NCI-H2081 treated with DMSO at 0.1 percent for 48 hours (cell line): Measurements from ENCODE around the gene GLIS2.

Experiments used
- DNase-seq: peaks from one replicate; lab custom pipeline; 2025; lab: John Stamatoyannopoulos, UW

Gene GLIS2

DNA sequence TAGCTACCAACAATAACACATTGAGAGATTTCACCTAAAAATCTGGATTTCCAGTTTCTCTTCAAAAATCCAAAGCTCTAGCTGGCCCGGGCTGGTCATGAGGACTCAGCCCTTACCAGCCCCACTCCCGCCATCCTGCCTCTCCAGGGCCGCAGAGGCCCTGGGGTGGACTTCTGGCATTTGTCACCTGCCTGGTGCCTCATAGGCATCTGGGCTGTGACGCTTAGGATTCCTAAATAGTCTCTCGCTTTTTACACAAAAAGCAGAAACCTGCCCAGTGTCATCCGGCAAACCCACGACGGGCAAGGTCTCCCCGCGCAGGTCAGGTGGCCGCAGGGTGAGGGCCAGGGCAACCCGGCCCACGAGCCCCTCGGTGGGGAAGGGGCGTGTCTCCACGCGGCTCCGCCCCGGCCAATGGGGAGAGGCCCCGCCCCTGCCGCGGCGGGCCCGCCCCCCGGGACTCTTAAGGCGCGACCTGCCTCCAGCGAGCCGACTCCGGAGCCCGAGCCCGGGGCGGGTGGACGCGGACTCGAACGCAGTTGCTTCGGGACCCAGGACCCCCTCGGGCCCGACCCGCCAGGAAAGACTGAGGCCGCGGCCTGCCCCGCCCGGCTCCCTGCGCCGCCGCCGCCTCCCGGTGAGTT is 55.6 kb downstream of the GLIS2 start, which contains the start of gene VASN:
Gene VASN (plus strand): TSS at position 492 of the 644 bp plus-strand sequence. CDS start 9,030 bp downstream, outside the sequence.
- DNase-seq, result no peak

DNA sequence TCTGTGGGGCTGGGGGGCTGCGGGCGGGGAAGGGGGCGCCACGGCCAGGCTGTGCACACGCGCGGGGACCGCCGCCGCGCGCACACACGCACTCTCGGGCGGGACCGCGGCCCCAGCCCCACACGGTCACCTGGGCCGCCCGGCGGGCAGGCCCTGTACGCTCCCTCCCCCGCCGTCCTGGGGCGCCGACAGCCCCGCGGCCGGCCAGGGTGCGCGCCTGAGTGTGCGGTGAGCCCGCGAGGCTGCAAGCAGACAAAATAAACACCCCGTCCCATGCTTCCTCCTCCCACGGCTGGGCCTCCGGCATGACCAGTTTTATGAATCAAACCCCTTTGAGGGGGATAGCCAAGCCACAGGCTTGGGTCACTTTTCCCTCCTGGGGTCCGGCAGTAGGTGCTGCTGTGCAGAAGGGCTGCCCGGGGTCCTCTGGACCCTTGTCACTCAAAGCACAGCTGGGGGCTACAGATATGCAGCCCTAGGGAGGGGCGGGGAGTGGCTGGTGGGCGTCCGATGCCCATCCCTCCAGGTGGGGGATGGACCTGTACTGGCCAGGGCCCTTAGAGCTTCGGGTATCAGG is 56.2 kb downstream of the GLIS2 start:
- no peak for DNase-seq

DNA sequence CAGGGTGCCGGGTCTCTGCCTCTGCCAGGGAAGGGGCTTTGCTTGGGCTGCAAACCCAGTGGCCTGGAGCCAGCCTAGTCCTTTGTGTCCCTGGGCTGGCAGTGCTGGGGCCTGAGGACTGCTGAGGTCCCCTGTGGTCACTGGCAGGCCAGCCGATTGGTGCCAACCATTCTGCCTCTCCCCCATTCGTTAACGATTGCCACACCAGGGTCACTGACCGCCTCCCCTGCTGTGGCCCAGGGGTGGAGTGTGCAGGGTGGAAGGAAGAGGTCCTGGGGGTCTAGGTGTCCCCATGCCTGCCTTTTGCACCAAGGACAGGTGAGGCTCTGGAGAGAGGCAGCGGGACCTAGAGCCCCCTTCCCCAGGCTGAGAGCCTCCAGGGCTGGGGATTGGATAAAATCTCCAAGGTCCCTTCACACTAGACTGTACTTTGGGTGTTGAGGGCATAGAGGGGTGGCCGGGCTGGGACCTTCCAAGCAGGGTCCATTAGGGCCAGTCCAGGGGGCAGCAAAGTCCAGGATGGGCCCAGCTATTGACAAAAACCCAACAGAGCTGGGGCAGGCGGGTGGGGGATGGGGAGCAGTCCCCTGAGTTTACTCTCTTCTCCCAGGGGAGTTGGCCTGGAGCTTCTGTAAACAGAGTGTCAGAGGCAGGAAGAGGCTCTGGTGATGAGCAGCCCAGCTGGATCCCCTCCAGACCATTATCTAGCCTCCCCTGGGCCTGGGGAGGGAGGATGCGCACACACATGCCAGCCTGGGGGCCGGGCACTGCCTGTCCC is 56.9 kb downstream of the GLIS2 start:
- no peak for DNase-seq

DNA sequence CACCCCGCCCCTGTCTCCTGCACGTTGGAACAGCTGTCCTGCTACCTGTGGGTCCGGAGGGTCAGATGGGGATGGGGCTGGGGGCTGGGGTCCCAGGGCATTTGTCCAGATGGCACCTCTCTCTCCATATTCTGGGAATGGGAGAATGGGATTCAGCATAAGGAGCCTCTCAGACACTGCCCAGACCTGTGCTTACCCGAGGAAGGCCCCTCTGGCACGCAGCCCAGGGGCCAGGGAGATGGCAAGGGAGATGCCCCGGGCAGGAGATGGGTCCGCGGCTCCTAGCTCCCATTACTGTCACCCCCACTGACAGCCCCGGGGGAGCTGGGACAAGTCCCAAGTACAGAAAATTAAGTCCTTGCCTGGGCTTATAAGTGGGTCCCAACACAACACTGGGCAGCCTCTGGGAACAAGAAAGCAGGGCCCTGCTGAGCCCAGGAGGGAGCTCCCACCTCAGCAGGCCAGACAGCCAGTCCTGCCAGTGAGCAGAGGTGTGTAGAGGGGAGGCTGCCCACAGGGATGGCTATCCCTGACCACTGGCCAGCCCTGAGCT is 57.6 kb downstream of the GLIS2 start:
- no peak for DNase-seq

DNA sequence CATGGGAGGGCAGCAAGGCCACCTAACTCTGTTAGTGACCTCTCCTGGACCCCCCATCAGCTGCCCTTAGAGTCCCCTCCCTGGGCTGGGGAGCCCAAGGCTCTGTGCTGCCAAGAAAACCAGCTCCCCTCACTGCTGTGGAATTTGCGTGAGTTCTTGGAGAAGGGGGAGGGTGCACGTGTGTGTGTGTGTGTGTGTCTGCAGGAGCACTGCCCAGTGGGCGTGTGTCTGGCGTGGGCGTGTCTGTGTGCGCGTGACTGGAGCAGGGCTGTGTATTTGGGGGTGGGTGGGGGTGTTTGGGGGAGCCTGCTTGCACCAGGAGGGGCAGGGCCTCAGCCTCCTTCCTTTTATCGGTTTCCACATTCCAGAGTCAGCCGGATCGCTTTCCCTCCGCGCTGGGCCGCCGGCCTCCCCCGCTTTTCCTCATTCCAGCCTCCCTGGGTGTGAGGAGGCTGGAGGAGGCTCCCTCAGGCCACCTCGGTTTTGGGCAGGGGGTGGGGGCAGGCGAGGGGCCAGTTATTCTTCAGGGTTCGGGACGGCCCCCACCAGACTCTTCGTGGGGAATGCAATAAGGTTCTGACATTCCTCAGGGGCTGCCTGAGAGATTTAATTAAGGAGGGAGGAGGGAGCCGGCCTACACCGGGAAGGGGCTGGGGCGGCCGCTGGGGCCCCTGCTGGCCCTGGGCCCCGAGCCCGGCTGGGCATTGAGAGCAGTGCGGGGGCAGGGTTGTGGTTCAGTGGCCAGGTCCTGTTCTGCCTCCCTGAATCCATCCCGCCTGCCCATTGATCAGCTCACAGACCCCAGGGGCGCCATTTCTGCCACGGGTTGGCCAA is 58.3 kb downstream of the GLIS2 start:
- DNase-seq, result no peak

DNA sequence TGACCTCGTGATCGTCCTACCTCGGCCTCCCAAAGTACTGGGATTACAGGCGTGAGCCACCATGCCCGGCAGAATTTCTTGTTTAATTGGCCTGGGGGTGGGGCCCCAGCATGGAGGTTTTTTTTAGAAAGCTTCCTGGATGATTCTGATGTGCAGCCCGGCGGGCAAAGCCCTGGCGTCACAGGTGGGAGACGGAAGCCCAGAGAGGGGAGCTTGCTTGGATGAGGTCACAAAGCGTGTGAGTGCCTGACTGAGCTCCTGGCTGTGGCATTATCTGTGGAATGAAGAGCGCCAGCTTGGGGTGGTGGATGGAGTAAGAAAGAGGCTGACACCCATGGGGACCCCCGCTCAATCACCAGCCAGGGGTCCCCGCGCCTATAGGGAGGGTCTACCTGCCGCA is 59.9 kb downstream of the GLIS2 start:
- DNase-seq, result no peak

DNA sequence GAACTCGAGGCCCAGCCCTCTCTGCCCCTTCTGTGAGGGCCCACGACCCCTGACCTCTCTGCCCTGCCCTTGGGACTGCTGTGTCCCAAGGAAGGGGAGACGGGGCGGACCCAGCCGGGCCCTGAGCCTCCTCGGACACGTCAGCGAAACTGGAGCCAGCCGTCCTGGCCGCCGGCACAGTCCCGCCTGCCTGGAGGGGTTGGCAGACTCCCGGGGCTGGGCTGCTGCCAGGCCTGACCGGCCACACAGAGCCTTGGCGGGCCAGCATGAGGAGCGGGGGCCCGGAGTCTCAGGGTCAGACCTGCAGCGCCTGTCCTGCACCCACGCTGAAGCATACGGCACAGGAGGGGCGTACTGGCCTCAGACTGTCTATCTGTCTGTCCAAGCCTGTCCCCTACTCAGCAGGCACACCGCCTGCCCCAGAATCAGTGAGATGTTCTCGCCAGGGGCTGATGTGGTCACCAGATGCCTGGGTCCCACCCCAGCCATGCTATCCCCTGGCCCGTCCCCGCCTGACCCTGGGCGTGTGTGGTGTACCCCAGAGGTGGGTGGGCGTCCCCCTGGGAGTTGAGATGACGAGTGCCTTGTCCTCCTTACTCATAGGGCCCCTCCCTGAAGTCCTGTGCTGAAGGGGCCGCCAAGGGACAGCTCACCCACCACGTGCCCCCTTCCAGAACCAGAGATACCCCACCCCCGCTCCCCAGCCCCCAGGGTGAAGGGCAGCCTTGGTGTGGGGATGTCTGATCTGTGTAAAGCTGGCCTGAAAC is 60.4 kb downstream of the GLIS2 start:
- no peak for DNase-seq

DNA sequence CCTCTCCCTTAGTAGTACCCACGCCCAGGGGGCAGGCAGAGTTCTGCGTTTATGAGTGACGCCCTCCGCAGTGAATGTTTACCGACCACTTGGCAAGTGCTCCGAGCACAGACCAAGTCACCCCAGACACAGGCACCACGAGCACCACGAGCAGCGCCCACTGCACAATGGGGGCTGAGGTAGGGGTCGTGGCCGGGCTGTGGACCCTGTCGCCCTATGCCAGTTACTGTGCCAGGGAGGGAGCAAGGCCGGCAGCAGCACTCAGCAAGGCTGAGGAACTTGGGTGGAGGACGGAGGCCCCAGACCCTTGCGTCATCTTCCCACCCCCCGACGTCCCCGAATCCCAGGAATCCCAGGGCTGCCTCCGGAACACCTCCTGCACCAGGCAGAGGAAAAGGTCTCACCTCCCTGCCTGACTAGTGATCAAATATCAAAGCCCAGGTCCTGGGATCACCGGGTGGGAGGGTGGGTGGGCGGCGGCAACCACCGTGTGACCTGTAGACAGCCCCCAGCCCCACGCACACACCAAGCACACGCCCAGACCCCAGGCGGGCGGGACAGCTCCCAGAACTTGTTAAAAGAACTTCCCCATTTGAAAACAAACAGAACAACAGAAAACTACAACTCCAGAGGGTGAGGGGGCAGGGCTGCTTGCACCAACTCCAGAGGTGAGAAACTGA is 61.2 kb downstream of the GLIS2 start:
- no peak for DNase-seq

DNA sequence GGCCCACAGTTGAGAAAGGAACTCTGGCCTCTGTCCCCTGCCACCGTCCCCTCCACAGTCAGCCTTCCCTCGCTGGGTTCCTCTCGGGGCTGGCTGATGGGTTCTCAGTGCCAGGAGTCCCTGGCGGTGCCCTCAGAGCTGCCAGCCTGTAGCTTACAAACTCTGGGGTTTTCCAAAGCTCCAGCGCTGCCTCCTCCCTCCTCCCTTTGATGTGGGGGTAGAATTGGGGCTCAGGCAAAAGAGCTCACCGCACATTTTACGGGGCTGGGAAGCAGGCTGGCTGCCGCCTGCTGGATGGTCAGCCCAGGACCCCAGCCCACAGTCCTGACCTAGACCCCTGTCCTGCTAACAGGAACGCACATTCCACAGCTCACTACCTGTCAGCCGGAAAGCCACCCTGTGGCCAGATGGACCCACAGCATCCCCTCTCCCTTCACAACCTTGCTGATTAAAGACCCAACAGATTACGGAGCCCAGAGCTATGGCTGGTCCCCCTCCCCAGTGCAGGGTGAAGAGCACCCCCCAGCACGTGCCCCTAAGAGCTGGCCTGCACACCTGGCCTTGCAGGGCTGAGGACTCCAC is 61.8 kb downstream of the GLIS2 start:
- DNase-seq, result no peak

DNA sequence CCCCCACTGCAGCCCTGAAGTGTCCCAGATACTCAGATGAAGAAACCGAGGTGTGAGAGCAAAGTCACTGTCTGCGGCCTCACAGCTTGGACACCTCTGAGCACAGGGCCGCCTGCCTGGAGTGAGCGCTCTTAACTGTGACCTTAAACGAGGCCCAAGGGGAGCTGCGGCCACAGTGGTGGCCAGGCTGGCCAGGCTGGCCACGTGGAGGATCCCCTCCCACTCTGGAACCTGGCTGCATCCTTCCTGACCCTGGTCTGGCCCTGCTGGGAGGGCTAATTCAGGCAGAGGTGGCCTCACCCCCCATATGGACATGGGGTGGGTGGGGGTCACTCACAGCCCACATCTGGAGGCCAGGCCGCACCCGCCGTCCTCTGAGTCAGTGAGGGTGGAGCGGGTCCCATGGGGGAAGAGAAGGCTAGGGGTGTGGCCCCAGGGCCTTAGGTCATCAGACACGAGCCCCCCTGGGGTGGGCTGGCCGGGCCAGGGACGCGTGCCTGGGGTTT is 62.3 kb downstream of the GLIS2 start:
- no peak for DNase-seq

DNA sequence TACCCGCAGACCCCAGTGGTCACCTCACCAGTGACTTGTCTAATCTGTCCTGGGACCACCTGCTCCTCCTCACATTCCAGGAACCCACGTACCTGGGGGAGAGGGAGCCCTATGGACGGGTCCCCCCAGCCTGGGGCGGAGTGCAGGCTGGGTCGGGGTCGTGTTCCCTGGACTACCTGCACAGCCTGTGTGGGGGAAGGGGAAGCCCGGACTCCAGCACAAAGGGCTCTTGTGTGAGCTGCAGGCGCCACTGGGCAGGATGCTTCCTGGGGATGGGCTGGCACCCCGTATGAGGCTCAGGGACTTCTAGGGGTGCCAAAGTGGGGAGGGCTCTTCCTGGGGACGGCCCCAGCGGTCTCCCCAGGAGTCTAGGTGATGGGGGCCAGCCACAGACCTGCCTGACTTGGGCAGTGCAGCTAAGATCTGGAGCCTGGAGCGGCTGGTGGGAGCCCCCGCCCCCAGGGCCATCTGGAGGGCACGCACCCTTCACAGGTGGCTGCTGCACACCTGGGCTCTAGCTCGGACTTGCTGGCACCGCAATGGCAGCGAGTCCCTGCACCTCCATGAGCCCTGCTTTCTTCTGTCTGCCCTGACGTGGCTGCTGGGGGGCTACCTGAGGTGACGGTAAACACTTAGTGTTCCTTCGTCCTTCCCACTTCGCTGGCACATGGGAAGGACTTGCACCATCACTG is 63.3 kb downstream of the GLIS2 start:
- no peak for DNase-seq

DNA sequence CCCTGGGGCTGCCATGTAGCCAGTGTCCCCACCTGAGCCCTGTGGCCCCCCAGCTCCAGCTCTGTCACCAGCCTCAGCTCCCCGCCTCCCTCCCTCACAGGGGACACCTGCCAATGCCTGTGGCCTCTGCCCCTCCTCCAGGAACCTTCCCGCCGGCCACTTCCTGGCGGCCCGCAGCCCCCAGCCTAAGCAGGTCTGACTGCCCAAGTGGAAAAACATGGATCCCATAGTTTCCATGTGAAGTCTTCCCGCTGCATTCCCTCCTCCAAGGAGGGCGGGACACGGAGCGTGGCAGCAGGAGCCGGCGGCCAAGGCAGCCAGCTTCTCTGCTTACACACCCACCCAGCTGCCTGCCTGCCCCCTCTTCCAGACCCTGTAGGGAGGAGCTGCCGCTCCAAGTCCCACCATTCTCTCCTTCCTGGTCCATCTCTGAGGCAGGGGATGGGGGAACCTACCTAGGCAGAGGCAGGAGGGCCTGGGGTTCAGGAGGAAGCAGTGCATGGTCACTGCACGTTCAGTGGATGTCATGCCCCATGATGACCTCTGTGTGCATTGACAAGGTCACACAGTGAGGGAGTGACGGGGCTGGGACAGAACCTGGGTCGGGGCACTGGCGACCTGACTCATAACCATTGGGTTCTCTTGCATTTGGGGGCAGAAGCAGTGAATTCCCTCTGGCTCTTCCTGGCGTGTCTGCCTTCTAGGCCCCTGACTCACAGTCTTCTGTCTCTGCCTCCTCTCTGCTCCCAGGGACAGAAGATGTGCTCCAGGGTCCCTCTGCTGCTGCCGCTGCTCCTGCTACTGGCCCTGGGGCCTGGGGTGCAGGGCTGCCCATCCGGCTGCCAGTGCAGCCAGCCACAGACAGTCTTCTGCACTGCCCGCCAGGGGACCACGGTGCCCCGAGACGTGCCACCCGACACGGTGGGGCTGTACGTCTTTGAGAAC is 64.5 kb downstream of the GLIS2 start:
- DNase-seq, result no peak

DNA sequence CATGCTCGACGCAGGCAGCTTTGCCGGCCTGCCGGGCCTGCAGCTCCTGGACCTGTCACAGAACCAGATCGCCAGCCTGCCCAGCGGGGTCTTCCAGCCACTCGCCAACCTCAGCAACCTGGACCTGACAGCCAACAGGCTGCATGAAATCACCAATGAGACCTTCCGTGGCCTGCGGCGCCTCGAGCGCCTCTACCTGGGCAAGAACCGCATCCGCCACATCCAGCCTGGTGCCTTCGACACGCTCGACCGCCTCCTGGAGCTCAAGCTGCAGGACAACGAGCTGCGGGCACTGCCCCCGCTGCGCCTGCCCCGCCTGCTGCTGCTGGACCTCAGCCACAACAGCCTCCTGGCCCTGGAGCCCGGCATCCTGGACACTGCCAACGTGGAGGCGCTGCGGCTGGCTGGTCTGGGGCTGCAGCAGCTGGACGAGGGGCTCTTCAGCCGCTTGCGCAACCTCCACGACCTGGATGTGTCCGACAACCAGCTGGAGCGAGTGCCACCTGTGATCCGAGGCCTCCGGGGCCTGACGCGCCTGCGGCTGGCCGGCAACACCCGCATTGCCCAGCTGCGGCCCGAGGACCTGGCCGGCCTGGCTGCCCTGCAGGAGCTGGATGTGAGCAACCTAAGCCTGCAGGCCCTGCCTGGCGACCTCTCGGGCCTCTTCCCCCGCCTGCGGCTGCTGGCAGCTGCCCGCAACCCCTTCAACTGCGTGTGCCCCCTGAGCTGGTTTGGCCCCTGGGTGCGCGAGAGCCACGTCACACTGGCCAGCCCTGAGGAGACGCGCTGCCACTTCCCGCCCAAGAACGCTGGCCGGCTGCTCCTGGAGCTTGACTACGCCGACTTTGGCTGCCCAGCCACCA is 65.4 kb downstream of the GLIS2 start:
- no peak for DNase-seq

DNA sequence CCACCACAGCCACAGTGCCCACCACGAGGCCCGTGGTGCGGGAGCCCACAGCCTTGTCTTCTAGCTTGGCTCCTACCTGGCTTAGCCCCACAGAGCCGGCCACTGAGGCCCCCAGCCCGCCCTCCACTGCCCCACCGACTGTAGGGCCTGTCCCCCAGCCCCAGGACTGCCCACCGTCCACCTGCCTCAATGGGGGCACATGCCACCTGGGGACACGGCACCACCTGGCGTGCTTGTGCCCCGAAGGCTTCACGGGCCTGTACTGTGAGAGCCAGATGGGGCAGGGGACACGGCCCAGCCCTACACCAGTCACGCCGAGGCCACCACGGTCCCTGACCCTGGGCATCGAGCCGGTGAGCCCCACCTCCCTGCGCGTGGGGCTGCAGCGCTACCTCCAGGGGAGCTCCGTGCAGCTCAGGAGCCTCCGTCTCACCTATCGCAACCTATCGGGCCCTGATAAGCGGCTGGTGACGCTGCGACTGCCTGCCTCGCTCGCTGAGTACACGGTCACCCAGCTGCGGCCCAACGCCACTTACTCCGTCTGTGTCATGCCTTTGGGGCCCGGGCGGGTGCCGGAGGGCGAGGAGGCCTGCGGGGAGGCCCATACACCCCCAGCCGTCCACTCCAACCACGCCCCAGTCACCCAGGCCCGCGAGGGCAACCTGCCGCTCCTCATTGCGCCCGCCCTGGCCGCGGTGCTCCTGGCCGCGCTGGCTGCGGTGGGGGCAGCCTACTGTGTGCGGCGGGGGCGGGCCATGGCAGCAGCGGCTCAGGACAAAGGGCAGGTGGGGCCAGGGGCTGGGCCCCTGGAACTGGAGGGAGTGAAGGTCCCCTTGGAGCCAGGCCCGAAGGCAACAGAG is 66.3 kb downstream of the GLIS2 start:
- DNase-seq, result no peak

DNA sequence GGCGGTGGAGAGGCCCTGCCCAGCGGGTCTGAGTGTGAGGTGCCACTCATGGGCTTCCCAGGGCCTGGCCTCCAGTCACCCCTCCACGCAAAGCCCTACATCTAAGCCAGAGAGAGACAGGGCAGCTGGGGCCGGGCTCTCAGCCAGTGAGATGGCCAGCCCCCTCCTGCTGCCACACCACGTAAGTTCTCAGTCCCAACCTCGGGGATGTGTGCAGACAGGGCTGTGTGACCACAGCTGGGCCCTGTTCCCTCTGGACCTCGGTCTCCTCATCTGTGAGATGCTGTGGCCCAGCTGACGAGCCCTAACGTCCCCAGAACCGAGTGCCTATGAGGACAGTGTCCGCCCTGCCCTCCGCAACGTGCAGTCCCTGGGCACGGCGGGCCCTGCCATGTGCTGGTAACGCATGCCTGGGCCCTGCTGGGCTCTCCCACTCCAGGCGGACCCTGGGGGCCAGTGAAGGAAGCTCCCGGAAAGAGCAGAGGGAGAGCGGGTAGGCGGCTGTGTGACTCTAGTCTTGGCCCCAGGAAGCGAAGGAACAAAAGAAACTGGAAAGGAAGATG is 67.0 kb downstream of the GLIS2 start:
- DNase-seq, result no peak
